Measurements from ENCODE around the gene SLC37A4.
"Not testable (repeated sequence)": the region's sequence is repeated elsewhere in the genome, so short reads cannot be mapped to it uniquely, and the experiment has no call there.

Gene SLC37A4

GRCh38 chr11:119017377-119017776 lies 13.3 kb downstream of the SLC37A4 start:
- not testable (repeated sequence) for DNase-seq (ENCODE audit: low read depth in 2 of 2)

GRCh38 chr11:119016216-119017009 lies 14.3 kb downstream of the SLC37A4 start:
- no peak for DNase-seq (ENCODE audit: low read depth in 2 of 2)

GRCh38 chr11:119015054-119015611 lies 15.5 kb downstream of the SLC37A4 start:
- DNase-seq (ENCODE audit: low read depth in 2 of 2): no peak

GRCh38 chr11:119014209-119014924 lies 16.3 kb downstream of the SLC37A4 start:
- DNase-seq (ENCODE audit: low read depth in 2 of 2): no peak

- DNase-seq (ENCODE audit: low read depth in 2 of 2): no peak
Measured at GRCh38 chr11:119012629-119013170, 18.0 kb downstream of the SLC37A4 start.

- no peak for DNase-seq (ENCODE audit: low read depth in 2 of 2)
Measured at GRCh38 chr11:119011476-119012053, 19.1 kb downstream of the SLC37A4 start.

GRCh38 chr11:119006656-119007055 lies 24.0 kb downstream of the SLC37A4 start:
- no peak for DNase-seq (ENCODE audit: low read depth in 2 of 2)

- DNase-seq (ENCODE audit: low read depth in 2 of 2): no peak
Measured at GRCh38 chr11:119000906-119001305, 29.8 kb downstream of the SLC37A4 start.

GRCh38 chr11:118998822-118999221 lies 31.9 kb downstream of the SLC37A4 start:
- DNase-seq (ENCODE audit: low read depth in 2 of 2): no peak

GRCh38 chr11:118998388-118998717 lies 32.3 kb downstream of the SLC37A4 start:
- DNase-seq (ENCODE audit: low read depth in 2 of 2): no peak

- peak; percentile 94 to 96 for DNase-seq (ENCODE audit: low read depth in 2 of 2)
Measured at GRCh38 chr11:118997627-118998387, 32.9 kb downstream of the SLC37A4 start, which contains the start of gene CENATAC. TSS of gene CENATAC (plus strand) at chr11:118998138. CDS start at chr11:118998198, 60 bp downstream.

GRCh38 chr11:118996926-118997626 lies 33.6 kb downstream of the SLC37A4 start:
- DNase-seq (ENCODE audit: low read depth in 2 of 2): peak in 1 of 2 donors; percentile 35

- not testable (repeated sequence) for DNase-seq (ENCODE audit: low read depth in 2 of 2)
Measured at GRCh38 chr11:118991486-118992038, 39.1 kb downstream of the SLC37A4 start.

- DNase-seq (ENCODE audit: low read depth in 2 of 2): no peak
Measured at GRCh38 chr11:118988280-118988679, 42.4 kb downstream of the SLC37A4 start.

- DNase-seq (ENCODE audit: low read depth in 2 of 2): no peak
Measured at GRCh38 chr11:118984825-118985224, 45.9 kb downstream of the SLC37A4 start.

GRCh38 chr11:118984337-118984736 lies 46.3 kb downstream of the SLC37A4 start:
- not testable (repeated sequence) for DNase-seq (ENCODE audit: low read depth in 2 of 2)

- no peak for DNase-seq (ENCODE audit: low read depth in 2 of 2)
Measured at GRCh38 chr11:118980191-118980881, 50.3 kb downstream of the SLC37A4 start.

- no peak for DNase-seq (ENCODE audit: low read depth in 2 of 2)
Measured at GRCh38 chr11:118979434-118979833, 51.2 kb downstream of the SLC37A4 start.

- DNase-seq (ENCODE audit: low read depth in 2 of 2): no peak
Measured at GRCh38 chr11:118975771-118976709, 54.6 kb downstream of the SLC37A4 start.
